Cortex of kidney (tissue), 1 donor: ENCODE data around the gene TMA7B.
"Not testable (repeated sequence)": the region's sequence is repeated elsewhere in the genome, so short reads cannot be mapped to it uniquely, and the experiment has no call there.

Experiments
- DNase-seq: peaks from one replicate; lab custom pipeline; 2025; lab: John Stamatoyannopoulos, UW

Gene TMA7B

GRCh38 chr22:39932918-39933649 is 27.1 kb upstream of the TMA7B start:
- no peak for DNase-seq

- DNase-seq: no peak
Measured at GRCh38 chr22:39933741-39934140, 26.5 kb upstream of the TMA7B start.

DNA sequence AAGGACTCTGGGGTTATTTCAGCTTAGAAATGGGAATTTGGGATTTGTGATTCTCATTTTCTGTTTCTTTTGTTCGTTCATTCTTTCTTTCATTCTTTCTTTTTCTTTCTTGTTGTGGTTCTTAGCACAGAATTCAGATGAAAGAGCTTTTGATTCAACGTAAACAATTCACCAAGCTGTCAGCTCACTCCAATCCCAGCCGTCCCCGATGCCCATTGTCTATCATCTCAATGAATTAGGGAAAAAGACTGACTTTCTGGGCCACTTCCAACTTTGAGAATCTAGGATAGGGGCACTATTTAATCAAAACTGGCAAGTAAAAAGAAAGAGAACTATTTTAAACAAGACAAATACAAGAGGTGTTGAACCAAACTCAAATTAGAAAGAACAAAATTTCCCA is 25.1 kb upstream of the TMA7B start:
- no peak for DNase-seq

DNA sequence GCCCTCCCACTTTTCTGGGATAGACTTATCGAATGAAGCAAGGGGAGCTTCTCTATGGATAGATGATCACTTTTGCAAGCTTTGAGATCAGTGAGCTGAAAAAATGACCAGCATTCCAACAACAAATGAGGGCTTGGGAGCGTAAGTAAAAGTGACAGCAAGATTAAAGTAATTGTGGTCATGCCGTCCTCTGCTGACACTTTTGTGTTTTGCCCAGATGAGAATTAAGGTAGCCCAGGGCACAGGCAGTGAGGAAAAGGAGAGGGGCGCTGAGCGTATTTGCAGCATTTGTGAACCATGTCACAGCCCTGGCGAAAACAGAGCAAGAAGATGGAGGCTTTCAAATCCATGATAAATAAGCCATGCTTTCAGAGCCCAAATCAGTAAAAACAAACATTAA is 24.6 kb upstream of the TMA7B start:
- DNase-seq: no peak

DNA sequence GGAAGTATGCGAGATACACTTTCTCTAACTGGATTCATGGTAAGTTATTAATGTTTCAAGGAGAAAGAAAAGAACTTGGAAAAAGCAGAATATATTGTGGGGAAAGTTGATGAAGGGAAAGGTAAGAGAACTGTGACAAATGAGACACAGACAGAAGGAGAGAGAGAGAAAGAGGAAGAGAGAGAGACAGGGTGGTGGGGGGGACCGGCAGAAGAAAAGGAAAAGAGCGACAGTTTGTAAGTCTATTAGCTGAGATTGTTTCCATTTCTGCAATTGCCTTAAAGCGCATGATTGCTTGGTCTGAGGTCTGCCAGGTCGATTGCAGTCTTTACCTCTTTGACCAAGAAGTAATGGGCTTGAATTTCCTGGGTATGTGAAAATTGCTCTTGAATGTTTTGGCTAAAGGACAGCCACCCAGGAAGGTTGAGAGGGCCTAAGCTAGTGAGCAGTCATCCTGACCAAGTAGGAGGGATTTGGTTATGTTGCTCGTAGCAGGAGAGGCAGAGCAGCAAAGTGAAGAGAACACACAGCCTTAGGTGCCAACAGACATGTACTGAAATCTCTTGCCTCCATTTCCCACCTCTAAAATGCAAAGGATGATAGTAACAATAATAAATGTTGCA is 23.6 kb upstream of the TMA7B start:
- DNase-seq: no peak

GRCh38 chr22:39937906-39938305 is 22.3 kb upstream of the TMA7B start:
- DNase-seq: no peak

DNA sequence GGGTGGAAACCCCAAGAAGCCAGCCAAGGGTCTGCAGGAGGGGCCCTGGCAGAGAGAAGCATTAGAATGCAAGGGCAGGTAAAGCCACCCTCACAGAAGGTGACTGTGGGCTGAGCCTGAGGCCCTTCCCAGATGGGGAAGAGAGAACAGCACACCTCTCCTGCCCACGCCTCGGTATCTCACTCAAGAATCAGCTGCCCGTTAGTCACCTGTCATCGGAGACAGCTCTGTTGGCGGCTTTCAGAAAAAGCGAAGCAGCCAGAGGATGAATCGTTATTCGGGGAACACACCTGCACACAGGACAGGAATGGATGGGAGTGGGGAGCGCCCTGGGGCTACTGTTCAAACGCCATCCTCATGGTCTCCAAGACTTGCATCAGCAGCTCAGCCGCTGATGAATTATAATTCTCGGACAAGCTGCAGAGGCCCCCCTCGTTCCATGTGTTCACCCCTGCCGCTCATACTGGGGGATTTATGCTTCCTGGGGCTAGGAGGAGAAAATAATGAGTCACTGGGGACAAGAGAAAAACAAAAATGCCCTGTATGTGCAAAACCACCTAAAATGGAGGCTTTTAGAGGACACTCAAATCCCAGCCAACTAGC is 21.6 kb upstream of the TMA7B start:
- no peak for DNase-seq

DNA sequence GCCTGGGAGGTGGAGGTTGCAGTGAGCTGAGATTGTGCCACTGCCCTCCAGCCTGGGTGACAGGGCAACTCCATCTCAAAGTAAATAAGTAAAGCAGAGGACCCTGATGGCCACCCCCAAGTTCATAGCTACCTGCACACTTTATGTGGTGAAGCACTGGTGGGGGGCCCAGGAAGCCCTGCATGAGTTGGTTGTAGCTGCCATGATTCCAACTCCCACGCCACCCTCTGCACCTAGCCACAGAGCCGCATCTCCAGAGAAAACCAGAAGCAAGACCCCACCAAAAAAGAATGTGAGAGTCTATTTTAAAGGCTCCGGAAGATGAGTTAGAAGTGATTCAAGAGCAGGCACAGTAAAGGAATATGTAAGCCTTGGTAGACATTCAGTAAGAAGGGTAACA is 20.4 kb upstream of the TMA7B start:
- DNase-seq: no peak

GRCh38 chr22:39940757-39941305 is 19.4 kb upstream of the TMA7B start:
- no peak for DNase-seq

DNA sequence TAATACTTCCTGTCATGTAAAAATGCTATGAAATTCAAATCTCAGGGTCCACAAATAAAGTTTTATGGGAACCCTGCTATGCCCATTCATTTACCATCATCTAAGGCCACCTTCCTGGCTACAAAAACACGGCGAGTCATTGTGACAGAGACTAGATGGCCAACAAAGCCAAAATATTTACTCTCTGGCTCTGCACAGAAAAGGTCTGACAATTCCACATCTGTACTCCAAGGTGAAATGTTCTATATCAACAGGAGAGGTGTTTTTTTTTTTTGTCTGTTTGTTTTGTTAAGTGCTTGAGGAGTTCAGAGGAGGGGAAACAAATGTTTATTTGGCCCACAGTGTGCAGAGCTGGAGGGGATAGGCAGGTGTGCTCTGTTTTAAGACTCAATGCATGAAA is 18.6 kb upstream of the TMA7B start:
- no peak for DNase-seq

DNA sequence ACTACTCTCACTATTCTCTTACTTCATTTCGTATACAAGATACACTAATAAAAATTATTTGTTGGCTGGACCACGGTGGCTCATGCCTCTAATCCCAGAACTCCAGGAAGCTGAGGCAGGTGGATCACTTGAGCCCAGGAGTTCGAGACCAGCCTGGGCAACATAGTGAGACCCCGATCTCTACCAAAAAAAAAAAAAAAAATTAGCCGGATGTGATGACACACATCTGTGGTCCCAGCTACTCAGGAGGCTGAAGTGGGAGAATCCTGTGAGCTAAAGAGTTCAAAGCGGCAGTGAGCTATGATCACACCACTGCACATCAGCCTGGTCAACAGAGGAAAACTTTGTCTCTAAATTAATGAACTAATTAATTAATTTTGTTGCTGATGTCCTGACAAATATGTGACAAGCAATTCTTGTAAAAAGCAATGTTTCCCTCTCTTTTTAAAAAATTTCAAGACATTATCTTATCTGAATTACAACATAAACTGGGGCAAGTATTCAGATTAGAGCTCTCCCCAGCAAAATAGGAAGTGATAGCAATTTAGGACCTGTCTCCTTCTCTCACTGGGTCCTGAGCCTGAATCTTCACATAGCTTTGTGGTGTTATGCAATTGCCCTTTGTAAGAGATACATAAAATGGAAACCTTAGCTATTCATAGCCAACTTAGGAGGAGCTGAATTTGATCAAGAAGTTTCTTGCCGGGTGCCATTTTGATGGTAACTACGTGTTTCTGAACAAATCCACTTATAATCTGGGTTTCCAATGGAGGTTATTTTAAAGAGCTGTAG is 17.6 kb upstream of the TMA7B start:
- no peak for DNase-seq

GRCh38 chr22:39943337-39943736 is 16.9 kb upstream of the TMA7B start:
- DNase-seq: no peak

GRCh38 chr22:39943953-39944872 is 16.0 kb upstream of the TMA7B start:
- DNase-seq: no peak

GRCh38 chr22:39946126-39946502 is 14.1 kb upstream of the TMA7B start:
- no peak for DNase-seq

- DNase-seq: no peak
Measured at GRCh38 chr22:39946503-39947219, 13.5 kb upstream of the TMA7B start.

- DNase-seq: no peak
Measured at GRCh38 chr22:39947220-39948216, 12.7 kb upstream of the TMA7B start.

GRCh38 chr22:39949964-39950737 is 10.0 kb upstream of the TMA7B start:
- DNase-seq: no peak

- DNase-seq: not testable (repeated sequence)
Measured at GRCh38 chr22:39951603-39952293, 8.4 kb upstream of the TMA7B start.
